LNCAP (cell line): ENCODE data around the gene GGTLC1.

Source experiments
- CTCF ChIP-seq: fragments of 450-650 bp; IDR thresholded peaks from 2 replicates; pipeline ENCODE4 v1.5.1; 2017; ENCODE audit warnings: mild to moderate bottlenecking

Gene GGTLC1

GRCh38 chr20:24017458-24017755 is 28.8 kb upstream of the GGTLC1 start:
- no peak for TF ChIP-seq CTCF

DNA sequence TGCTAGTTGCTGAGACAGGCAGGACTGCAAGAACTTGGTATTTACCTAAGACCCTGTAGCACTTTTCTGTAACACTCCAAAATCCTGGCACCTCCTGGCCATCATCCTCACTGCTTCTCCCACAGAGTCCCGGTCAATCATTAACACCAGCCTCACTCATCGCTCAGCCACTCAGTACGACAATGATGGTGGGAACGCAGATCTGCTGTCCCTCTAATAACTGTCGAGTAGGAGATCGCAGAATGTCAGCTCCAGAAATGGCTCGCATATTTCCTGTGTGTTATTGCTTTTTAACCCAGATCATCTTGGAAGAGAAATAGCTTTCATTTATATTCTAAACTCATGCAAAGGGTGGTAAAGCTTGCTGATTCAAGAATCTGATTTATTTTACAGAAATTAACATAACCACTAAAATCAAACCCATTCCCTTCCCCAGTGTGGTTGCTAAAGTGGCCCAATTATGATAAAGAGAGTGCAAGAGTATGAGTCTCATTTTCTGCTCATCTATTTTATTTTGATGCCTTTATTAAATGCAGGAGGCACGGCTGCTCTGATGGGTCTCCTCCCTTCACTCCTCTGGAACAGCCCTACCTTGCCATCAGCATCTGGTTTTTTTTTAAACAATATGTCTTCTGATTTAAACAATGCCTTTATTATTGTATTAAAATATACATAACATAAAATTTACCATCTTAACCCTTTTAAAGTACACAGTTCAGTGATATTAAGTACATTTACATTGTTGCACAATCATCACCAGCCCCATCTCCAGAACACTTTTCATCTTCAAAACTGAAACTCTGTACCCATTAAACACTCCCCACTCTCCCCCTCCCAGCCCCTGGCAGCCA is 28.3 kb upstream of the GGTLC1 start:
- no peak for TF ChIP-seq CTCF

GRCh38 chr20:24013953-24014352 is 25.4 kb upstream of the GGTLC1 start:
- TF ChIP-seq CTCF: no peak

- no peak for TF ChIP-seq CTCF
These were observed 22.7 kb upstream of the GGTLC1 start for GRCh38 chr20:24011282-24011681.

DNA sequence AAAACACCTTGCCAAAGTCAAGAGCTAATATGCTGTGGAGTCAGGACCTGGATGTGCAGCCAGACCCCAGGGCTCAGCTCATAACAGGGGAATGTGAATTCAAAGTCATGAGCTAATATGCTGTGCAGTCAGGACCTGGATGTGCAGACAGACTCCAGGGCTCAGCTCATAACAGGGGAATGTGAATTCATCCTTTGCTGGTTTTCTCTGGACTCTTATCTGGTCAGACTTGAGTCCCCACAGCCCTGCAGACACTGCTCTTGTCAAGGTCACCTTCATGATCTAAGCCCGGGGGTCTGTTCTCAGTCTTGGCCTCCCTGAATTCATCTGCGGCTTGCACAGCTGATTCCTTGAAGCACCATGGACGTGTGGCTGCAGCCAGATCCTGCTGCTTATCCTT is 19.2 kb upstream of the GGTLC1 start:
- TF ChIP-seq CTCF: no peak

DNA sequence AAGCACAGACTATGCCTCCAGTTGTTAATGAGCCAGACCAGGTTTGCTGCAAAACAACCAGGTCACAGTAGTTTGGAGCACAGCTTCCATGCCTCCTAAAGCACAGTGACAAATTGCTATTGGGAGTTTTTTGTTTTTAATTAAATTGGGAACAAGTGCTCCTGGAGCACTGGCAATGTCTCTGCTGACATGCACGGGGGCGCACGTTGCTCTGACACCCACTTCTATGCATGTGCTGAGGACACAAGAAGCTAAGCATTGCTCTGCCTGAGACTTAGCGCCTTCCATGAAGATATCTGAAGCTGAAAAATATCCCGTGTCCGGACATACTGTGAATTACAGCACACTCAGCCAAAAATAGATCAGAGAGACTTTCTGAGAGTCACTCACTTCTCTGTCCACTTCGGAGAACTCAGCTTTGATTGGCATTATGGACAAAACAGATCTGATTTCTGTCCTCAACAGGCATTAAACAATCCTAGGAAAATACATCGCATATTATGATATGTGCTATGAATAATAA is 18.6 kb upstream of the GGTLC1 start:
- no peak for TF ChIP-seq CTCF

GRCh38 chr20:24006626-24007025 is 18.0 kb upstream of the GGTLC1 start:
- TF ChIP-seq CTCF: no peak
